SU-DHL-6 (cell line): ENCODE measurements around the gene INPP5E.

Experiments used
- CTCF ChIP-seq: fragments of 200-600 bp; sonication (generic); IDR thresholded peaks from one replicate; pipeline ENCODE4 v1.5.1; 2017; ENCODE audit warnings: antibody characterized with exemption, mild to moderate bottlenecking, low read length, moderate library complexity; ENCODE audit not compliant: insufficient read depth, poor library complexity, severe bottlenecking
- EZH2phosphoT487 ChIP-seq: fragments of 200-600 bp; sonication (generic), shearing (Covaris generic); conservative IDR thresholded peaks from 2 replicates; pipeline ENCODE4 v1.6.1; 2018; ENCODE audit warnings: mild to moderate bottlenecking, antibody characterized with exemption, low read length, moderate library complexity, mixed read lengths

- TF ChIP-seq CTCF, result no peak
- no peak for TF ChIP-seq EZH2phosphoT487
Observed at GRCh38 chr9:136465500-136466154, 26.0 kb upstream of the INPP5E start.
